SJCRH30 (cell line): Measurements from ENCODE around the gene MAPK8IP3. TPM values are rescaled to one million over a fixed set of nuclear protein-coding genes. Genes with fewer than 3 reads are reported as not detected.
"Not testable (repeated sequence)": the region's sequence is repeated elsewhere in the genome, so short reads cannot be mapped to it uniquely, and the experiment has no call there.

Experiments used
- DNase-seq, 2 experiments: peaks; one replicate each; pipeline ENCODE4 v3.0.0-alpha.2; 2015 to 2020
- H3K27ac ChIP-seq: fragments of 250-450 bp; sonication (Bioruptor Pico); 2 replicates; pipeline ENCODE4 v1.5.1; 2020; ENCODE audit warnings: mild to moderate bottlenecking, moderate library complexity
- H3K27me3 ChIP-seq: fragments of 250-450 bp; sonication (Bioruptor Pico); 2 replicates; pipeline ENCODE4 v1.5.1; 2020; ENCODE audit warnings: mild to moderate bottlenecking, moderate library complexity
- H3K36me3 ChIP-seq: fragments of 250-450 bp; sonication (Bioruptor Pico); 2 replicates; pipeline ENCODE4 v1.5.1; 2020; ENCODE audit warnings: mild to moderate bottlenecking, moderate library complexity
- H3K4me1 ChIP-seq: fragments of 250-450 bp; sonication (Bioruptor Pico); 2 replicates; pipeline ENCODE4 v1.5.1; 2020; ENCODE audit warnings: mild to moderate bottlenecking, moderate library complexity
- H3K4me3 ChIP-seq: fragments of 250-450 bp; sonication (Bioruptor Pico); 2 replicates; pipeline ENCODE4 v1.5.1; 2020; ENCODE audit warnings: mild to moderate bottlenecking, moderate library complexity
- H3K9me3 ChIP-seq: fragments of 250-450 bp; sonication (Bioruptor Pico); replicated peaks from 2 replicates; pipeline ENCODE4 v1.5.1; 2020; ENCODE audit warnings: mild to moderate bottlenecking, moderate library complexity
- total RNA-seq: library from RNA; depleted of rRNA; stranded (reverse); fragments of >200 nt; shearing (Covaris generic); gene quantifications from 2 replicates; pipeline ENCODE4 v1.2.3, GENCODE V29; 2014

Gene MAPK8IP3
- total RNA-seq, 1 experiment from 2014 or later, result 34.7 TPM

GRCh38 chr16:1732071-1732470 lies 26.1 kb downstream of the MAPK8IP3 start:
- no peak for DNase-seq
- Histone ChIP-seq H3K4me1 (no peaks in the 10 kb centered on the region), H3K9me3 (no peaks in the 10 kb centered on the region), H3K36me3 (peaks cover 23% of the 10 kb centered on the region), H3K4me3 (no peak overlapping the region), H3K27me3 (no peaks in the 10 kb centered on the region), H3K27ac (no peak overlapping the region)

DNA sequence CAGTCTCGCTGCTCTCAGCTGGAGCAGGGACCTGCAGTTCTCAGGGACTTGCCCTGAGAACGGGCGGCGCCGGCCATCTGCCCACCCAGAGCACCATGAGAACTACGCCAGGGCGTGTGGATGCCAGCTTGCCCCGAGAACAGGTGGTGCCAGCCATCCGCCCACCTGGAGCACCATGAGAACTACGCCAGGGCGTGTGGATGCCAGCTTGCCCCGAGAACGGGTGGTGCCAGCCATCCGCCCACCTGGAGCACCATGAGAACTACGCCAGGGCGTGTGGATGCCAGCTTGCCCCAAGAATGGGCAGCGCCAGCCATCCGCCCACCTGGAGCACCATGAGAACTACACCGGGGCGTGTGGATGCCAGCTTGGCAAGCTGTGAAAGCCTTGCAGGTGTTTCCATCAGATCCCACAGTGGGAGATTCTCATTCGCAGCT lies 26.6 kb downstream of the MAPK8IP3 start:
- H3K9me3 ChIP-seq, H3K27me3 ChIP-seq, H3K27ac ChIP-seq, DNase-seq, H3K4me1 ChIP-seq, H3K4me3 ChIP-seq: not testable (repeated sequence)
- peaks cover 23% of the 10 kb centered on the region for H3K36me3 ChIP-seq

DNA sequence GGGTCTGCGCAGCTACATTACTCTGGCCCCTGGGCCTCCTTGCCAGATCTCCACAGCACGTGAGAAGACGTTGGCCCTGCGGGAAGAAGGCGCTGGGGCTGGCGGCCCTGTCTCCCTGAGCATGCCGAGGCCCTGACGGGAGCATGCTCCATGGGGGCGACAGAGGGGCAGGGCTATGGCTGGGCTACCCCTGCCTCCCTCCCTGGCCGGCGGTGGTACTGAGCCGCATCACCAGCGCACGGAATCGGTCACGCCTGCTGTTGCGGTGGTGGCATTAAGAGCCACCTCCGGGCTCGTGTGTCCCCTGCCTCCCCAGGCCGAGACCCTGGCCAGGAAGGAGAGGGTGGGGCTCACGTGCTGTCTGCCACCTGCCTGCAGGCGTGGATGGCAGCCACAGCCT lies 28.1 kb downstream of the MAPK8IP3 start:
- Histone ChIP-seq H3K9me3 (no peaks in the 10 kb centered on the region), H3K27me3 (no peaks in the 10 kb centered on the region), H3K4me3 (no peak overlapping the region), H3K27ac (no peak overlapping the region), H3K36me3 (peaks cover 23% of the 10 kb centered on the region), H3K4me1 (no peaks in the 10 kb centered on the region)
- no peak for DNase-seq

- Histone ChIP-seq H3K4me1 (no peaks in the 10 kb centered on the region), H3K4me3 (no peak overlapping the region), H3K9me3 (no peaks in the 10 kb centered on the region), H3K36me3 (peaks cover 23% of the 10 kb centered on the region), H3K27me3 (no peaks in the 10 kb centered on the region), H3K27ac (no peak overlapping the region)
- DNase-seq, result no peak
Measured at GRCh38 chr16:1734816-1735215, 28.8 kb downstream of the MAPK8IP3 start.

DNA sequence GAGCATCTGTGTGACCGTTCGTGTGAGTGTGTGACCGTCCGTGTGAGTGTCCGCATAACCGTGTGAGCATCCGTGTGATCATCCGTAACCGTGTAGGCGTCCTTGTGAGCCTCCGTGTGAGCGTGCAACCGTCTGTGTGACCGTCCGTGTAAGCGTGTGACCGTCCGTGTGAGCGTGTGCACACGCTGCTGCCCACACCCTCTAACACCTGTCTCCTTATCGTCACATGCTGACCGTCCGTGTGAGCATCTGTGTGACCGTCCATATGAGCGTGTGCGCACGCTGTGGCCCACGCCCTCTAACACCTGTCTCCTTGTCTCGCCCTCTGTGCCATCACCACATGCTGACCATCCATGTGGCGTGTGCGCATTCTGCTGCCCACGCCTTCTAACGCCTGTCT lies 34.2 kb downstream of the MAPK8IP3 start:
- H3K27ac ChIP-seq, result no peak overlapping the region
- no peaks in the 10 kb centered on the region for H3K27me3 ChIP-seq
- no peaks in the 10 kb centered on the region; the same call in 1 of the 2 replicates for H3K36me3 ChIP-seq
- H3K4me3 ChIP-seq, result no peak overlapping the region
- no peaks in the 10 kb centered on the region for H3K9me3 ChIP-seq
- DNase-seq, result no peak
- peaks cover 6% of the 10 kb centered on the region for H3K4me1 ChIP-seq

- Histone ChIP-seq H3K36me3 (no peaks in the 10 kb centered on the region; the same call in 1 of the 2 replicates), H3K4me1 (peaks cover 13% of the 10 kb centered on the region), H3K9me3 (no peaks in the 10 kb centered on the region), H3K4me3 (no peak overlapping the region), H3K27ac (no peak overlapping the region), H3K27me3 (no peaks in the 10 kb centered on the region)
- no peak for DNase-seq
Measured at GRCh38 chr16:1740781-1741490, 34.9 kb downstream of the MAPK8IP3 start.

DNA sequence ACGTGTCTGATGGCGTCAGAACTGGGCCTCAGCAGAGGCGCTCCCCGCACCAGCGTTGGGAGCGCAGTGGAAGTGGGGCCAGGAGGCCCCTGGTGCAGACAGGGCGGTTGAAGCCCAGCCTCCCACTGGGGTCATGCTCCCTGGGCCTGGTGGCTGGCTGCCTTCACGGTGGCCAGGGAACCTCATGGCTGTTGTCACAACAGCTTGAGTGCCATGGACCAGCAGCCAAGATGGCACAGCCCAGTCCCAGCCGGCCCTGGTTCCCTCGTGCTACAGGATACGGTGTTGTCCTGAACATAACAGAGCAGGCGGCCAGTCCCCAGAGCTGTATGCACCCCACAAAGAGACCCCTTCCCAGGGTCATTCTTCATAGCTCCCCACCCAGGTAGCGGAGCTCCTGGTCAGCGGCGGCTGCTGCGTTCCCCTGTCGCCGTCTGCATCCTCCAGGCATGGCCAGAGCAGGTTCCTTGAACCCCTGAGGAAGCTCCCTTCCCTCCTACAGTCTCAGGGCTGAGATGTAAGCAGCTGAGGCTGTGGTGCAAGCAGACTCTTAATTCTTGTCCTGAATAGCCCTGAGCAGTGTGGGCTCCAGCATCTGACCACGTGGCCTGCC lies 35.7 kb downstream of the MAPK8IP3 start:
- Histone ChIP-seq H3K9me3 (no peaks in the 10 kb centered on the region), H3K27me3 (no peaks in the 10 kb centered on the region), H3K36me3 (no peaks in the 10 kb centered on the region; the same call in 1 of the 2 replicates), H3K27ac (no peak overlapping the region), H3K4me3 (no peak overlapping the region), H3K4me1 (peaks cover 18% of the 10 kb centered on the region)
- no peak for DNase-seq

GRCh38 chr16:1743376-1744337 lies 37.7 kb downstream of the MAPK8IP3 start:
- Histone ChIP-seq H3K4me3 (no peak overlapping the region), H3K27me3 (no peaks in the 10 kb centered on the region), H3K9me3 (no peaks in the 10 kb centered on the region), H3K36me3 (peaks cover 4% of the 10 kb centered on the region), H3K4me1 (peaks cover 24% of the 10 kb centered on the region), H3K27ac (no peak overlapping the region)
- no peak for DNase-seq

DNA sequence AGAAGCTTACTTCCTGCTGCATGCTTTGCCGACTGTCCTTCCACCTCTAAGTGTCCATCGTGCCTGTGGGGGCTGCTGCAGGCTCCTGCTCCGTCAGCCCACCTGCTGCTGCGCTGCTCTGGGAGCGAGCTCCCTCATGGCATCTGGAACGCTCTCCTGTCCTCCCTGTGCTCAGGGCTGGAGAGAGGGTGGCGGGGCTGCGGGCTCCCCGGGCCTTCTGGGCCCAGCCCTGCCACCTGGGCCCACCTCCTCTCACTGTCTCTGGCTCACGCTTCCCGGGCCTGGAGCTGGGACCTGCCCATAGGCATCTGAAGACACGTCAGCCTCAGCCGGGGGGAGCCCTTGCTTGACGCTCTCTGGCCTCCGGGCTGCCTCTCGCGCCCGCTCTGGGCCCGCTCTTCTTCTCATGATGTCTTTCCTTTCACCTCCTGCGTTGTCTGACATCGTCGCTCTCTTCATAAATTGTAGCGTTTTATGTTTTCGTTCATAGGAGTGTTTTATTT lies 38.4 kb downstream of the MAPK8IP3 start:
- Histone ChIP-seq H3K4me1 (peaks cover 24% of the 10 kb centered on the region), H3K27me3 (no peaks in the 10 kb centered on the region), H3K4me3 (no peak overlapping the region), H3K9me3 (no peaks in the 10 kb centered on the region), H3K36me3 (peaks cover 7% of the 10 kb centered on the region), H3K27ac (no peak overlapping the region)
- DNase-seq, result no peak

DNA sequence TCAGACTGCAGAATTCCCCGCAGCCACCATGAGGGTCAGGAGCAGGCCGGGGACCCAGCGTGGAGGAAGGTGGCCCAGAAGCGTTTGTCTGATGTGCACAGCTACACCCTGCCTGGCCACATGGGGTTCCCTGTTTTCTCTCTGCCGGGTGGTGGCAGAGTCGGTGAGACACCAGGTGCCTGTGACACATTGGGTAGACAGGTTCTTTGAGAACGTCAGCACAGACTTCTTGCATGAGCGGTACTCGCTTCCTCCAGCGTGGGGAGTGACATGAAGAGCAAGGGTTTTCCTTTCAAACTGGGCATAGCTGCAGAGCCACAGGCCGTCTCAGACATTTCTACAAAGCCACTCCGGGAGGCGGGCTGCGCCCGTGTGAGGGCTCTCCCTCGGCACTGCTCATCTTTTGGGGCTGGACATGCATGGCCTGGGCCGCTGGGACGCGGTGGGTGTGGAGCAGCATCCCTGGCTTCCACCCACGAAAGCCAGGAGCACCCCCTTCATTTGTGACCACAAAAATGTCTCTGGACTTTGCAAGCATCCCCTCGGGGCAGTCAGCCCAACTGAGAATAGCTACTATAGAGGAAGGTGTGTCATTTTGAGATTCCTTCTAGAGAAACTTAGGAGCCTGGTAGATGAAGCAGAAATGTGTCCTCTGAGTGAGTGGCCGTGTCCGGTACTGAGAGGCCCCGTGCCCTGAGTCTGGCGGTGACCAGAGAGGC lies 39.3 kb downstream of the MAPK8IP3 start:
- Histone ChIP-seq H3K27ac (peak overlapping the region; percentile 100), H3K9me3 (no peaks in the 10 kb centered on the region), H3K4me3 (peak overlapping the region; percentile 21), H3K4me1 (peaks cover 24% of the 10 kb centered on the region), H3K27me3 (no peaks in the 10 kb centered on the region), H3K36me3 (peaks cover 14% of the 10 kb centered on the region)
- DNase-seq, result peak; percentile 66 to 73

DNA sequence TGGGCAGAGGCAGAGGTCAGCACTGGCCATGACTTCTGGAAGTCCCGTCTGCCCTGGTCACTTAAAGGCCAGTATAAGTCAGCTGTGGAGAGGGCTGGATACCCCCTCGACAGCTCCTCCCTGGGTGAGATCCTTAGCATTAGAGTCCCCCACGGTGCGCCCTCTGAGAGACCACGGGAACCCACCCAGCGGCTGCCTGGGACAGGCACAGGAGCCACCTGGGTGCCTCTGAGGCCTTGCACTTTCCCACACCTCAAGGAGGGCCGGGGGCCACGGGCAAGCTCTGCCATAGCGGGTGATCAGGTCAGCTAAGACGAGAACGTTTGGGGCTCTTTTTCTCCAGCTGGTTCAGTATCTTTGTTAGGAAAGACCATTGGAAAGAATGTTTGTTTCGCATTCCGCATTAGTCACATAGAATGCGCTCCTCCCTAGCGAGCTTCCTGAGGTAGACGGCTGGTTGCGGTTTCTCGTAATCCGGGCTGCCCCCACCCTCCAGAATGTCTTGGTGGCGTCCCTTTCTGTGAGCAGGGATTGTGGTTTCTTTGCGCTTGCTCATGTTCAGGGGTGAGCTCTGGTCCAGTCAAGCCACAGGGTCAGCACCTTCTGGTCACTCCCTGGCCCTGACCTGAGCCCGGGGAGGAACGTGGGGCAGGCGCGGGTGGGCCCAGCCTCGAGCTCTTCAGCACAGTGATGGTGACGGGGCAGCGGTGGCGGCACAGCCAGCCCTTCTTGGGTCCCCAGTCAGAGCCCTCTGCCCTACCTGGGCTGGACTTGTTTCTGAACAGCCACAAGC lies 40.1 kb downstream of the MAPK8IP3 start:
- Histone ChIP-seq H3K27me3 (no peaks in the 10 kb centered on the region), H3K4me3 (peak overlapping the region; percentile 21), H3K4me1 (peaks cover 24% of the 10 kb centered on the region), H3K9me3 (no peaks in the 10 kb centered on the region), H3K27ac (peak overlapping the region; percentile 100), H3K36me3 (peaks cover 16% of the 10 kb centered on the region)
- peak; percentile 81 to 83 for DNase-seq

GRCh38 chr16:1746693-1747195 lies 40.7 kb downstream of the MAPK8IP3 start:
- H3K27ac ChIP-seq, result peak overlapping the region; percentile 100
- H3K27me3 ChIP-seq, result no peaks in the 10 kb centered on the region
- peaks cover 17% of the 10 kb centered on the region for H3K36me3 ChIP-seq
- peaks cover 24% of the 10 kb centered on the region for H3K4me1 ChIP-seq
- H3K4me3 ChIP-seq, result no peak overlapping the region
- DNase-seq, result no peak
- no peaks in the 10 kb centered on the region for H3K9me3 ChIP-seq

- no peaks in the 10 kb centered on the region for H3K27me3 ChIP-seq
- H3K36me3 ChIP-seq, result peaks cover 24% of the 10 kb centered on the region
- H3K4me3 ChIP-seq, result no peak overlapping the region
- no peak overlapping the region for H3K27ac ChIP-seq
- H3K4me1 ChIP-seq, result peaks cover 24% of the 10 kb centered on the region
- DNase-seq, result no peak
- H3K9me3 ChIP-seq, result no peaks in the 10 kb centered on the region
Measured at GRCh38 chr16:1747934-1748333, 41.9 kb downstream of the MAPK8IP3 start.
